COR-L47 (cell line): ENCODE measurements around the gene ARFGAP2.
A peak's percentile ranks its signal among the peaks of the same experiment; 100 is the strongest.

Experiments used
- DNase-seq: peaks from one replicate; lab custom pipeline; 2025; lab: John Stamatoyannopoulos, UW

ARFGAP2 gene

GRCh38 chr11:47187723-47188122, 11.0 kb upstream of the ARFGAP2 start:
- DNase-seq: no peak

- no peak for DNase-seq
Observed at GRCh38 chr11:47186700-47187695, 10.3 kb upstream of the ARFGAP2 start.

DNA sequence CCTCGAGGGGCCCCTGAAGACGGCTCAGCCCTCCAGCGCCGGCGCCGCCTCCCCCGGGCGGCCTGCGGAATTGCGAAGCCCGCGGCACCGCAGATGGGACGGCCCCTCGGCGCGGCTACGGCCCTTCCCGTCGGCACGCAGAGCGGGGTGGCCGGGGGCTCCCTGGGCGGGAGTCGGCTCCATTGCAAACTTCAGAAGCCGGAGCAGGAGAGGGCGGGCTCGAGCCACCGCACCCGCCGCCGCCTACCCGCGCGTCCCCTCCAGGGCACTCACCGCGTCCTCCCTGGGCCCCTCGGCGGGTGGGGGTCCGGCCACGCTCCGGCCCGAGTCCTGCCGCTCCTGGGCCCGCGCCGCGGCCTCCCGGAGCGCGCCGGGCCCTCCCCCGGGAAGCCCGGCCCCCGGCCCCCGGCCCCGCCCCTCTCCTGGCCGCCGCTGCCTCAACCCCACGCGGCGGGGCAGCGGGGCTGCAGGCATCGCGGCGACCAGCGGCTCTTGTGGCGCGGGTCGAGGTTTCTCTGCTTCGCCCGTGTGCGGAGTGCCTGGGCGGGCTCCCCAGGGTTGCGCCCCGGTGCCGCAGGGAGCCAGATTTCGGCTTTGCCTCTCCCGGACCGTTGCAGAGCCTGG, 9.5 kb upstream of the ARFGAP2 start, which contains the start of gene PACSIN3:
Gene PACSIN3 (minus strand): TSS at position 359 of the 624 bp plus-strand sequence. CDS start 3,707 bp downstream, outside the sequence.
- DNase-seq: no peak

- DNase-seq: no peak
Observed at GRCh38 chr11:47185305-47186075, 8.8 kb upstream of the ARFGAP2 start.

GRCh38 chr11:47184711-47185304, 8.1 kb upstream of the ARFGAP2 start:
- no peak for DNase-seq

DNA sequence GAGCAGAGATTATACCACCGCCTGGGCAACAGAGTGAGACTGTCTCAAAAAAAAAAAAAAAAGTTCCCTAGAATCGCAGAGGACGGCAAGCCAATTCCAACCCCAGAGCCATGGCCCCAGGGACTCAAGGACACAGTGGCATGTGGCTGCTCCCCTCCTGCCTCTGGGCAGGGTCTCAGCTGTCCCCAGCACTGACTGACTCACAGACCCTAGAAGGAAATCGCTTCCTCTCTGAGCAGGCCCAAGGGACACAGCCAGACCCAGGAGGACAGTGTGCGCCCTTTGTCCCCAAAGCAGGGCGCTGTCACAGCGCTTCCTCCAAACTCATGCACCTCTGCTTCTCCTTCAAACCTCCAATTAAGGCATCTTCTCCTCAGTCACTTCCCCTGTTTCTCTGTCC, 7.3 kb upstream of the ARFGAP2 start:
- DNase-seq: no peak

DNA sequence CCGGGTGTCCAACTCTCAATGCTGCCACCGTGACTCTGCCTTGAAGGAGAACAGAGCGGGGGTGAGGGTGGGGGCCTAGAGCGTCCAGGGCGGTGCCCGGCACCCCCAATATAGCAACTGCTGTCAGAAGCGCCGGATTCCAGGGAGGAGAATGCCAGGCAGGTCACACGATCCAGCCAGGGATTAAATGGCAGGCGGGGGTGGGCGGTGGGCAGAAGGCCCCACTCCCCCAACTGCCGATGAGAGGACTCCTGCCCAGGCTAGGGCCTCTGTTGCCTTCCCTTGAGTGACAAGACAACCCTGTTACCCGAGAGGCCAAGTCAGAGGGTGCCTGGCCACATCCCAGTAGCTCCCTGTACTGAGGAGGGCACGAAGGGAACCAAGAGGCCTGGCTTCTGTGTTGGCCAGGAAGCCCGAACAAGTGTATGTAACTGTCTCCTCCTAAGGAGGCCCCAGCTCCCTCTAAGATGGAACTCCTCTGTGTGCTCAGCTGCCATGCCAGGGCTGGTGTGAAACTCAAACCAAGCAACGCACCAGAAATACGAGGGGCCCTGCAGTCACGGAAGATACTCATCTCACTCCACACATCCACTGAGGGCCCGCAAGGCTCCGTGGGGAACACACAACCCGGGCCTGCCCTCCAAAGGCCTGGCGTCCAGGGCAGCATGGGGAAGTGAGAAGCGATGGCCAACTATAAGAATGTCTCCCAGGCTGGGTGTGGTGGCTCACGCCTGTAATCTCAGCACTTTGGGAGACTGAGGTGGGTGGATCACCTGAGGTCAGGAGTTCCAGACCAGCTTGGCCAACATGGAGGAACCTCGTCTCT, 6.6 kb upstream of the ARFGAP2 start:
- DNase-seq: no peak

- no peak for DNase-seq
Observed at GRCh38 chr11:47182380-47182779, 5.7 kb upstream of the ARFGAP2 start.

GRCh38 chr11:47181271-47181670, 4.6 kb upstream of the ARFGAP2 start:
- no peak for DNase-seq

DNA sequence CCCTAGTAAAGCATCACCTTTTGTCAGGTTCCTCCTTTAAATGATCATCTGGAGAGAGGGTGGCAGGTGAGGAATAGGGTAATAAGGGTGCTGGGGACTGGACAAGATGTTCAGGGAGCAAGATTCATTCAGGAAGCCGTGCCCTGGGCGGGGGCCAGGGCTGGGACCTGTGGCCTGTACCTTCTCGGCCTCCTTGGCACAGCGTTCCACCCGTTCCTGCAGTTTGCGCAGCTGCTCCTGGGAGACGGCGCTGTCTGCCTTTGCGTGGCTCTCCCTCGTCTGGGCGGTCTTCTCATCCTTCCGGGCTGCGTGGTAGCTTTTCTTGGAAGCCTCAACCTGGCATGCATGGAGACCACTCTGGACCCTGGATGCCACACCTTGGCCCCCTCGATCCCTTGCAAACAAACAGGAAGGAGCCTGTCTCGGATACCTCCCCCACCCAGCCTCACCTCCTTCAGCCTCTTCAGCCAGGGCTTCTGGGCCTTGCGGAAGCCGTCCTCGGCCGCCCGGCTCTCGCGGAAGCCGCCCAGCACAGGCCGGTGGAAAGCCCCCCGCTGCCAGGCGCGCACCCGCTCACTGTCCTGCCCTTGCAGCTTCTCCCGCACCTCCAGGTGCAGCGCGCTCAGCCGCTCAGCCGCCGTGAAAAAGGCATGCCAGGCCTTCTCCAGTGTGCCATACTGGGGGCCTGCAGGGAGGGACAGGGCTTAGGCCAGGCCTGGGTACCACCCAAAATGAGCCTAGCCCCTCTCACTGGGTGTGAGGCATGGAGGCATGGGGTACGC, 3.5 kb upstream of the ARFGAP2 start:
- DNase-seq: no peak

- DNase-seq: peak; percentile 33
Observed at GRCh38 chr11:47179655-47179991, 2.9 kb upstream of the ARFGAP2 start.

DNA sequence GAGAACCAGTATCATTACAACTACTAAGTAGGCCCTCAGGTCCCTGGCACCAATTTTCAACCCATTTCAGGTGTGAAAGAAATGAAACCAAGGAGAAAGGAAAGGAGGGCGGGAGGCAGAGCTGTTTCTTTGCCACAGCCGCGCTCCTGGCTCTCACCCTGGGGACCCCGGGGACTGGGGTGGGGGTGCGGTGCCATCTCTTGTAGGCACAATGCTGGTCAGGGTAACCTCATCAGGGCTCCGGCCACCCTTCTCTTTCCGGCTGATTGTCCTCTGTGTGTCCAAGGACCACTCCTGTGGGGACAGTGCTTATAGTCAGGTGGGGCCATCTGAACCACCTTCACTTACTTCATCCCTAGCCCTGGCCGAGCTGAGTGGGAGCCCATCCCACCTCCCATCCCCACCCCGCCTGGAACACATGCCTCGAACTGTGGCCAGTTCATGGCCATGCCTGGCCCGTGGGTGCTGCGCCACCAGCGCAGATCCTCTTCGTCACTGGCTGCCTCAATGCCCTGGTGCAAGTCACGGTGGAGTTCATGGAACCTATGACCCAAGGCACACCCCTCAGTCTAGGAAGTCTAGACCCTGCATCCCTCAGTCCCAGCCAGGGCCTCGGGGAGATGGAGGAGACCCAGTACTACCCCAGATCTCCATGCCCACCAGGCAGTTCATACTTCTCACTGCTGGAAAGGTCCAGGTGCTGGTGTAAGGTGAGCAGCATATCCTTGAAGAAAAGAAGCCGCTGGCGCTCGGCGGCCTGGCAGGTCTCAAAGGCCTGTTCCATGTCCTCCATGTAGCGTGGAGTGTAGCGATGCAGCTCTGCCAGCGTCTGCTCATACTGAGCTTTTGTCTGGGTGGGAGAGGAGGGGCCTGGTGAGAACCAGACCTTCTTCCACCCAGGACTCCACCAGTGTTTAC, 2.3 kb upstream of the ARFGAP2 start:
- DNase-seq: no peak

GRCh38 chr11:47178316-47178715, 1.6 kb upstream of the ARFGAP2 start:
- no peak for DNase-seq

GRCh38 chr11:47177846-47178245, 1.2 kb upstream of the ARFGAP2 start:
- DNase-seq: no peak

DNA sequence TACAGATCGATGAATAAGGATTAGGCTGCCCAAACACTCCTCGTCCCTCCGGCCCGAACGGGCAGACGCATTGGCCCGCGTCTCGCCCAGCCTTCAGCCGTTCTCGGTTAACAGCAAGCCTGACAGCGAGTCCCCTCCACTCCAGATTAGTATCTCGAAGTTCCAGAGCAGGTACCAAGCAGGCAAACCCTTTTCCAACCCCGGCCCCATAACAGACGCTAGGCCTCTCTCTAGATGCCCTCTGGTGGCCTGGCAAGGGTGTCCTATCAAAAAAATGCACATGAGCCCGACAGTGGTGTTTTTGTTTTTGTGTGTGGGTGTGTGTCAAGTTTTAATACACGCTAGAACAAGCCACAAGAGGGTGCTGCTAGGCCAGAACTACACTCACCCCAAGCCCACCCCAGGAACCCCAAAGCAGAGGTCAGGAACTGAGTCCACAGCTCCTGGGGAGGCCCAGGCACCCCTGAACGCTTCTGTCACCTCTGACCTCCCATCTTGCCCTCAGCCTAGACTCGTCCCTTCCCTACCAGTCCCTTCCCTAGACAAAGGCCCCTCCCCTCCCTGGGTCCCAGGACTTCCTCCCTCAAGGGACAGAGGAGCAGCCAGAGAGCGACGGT, 658 bp upstream of the ARFGAP2 start:
- peak; percentile 71 for DNase-seq

DNA sequence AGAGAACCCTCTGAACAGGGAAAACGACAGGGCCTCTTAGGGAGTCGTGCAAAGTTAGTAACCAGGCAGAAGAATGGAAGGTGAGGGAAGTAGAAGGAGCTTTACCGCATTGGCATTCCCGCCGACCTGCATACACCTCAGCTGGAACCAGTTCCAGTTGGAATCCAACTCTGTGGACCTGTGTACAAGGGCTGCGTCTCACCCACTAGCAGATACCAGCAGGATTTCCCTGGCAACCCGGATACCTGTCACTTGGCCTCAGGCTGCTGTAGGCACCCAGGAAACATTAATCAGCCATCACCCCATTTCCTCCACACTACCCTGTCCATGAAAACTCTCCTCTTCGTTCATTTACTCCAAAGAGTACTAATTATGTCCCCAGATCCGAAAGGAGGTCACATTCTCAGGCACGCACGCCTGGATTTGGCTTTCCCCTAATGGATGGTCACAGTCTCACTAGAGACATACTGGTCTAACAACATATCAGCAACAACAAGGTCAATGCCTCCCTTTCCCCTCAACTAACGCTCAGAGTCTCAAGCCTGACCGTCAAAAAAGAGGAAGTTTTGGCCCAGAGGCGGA, 842 bp downstream of the ARFGAP2 start:
- DNase-seq: no peak

GRCh38 chr11:47172740-47173336, 3.8 kb downstream of the ARFGAP2 start:
- DNase-seq: no peak

- DNase-seq: no peak
Observed at GRCh38 chr11:47171856-47172255, 4.8 kb downstream of the ARFGAP2 start.
